Fibroblast of skin of left quadriceps (primary cell): ENCODE results near the gene MAPK14.

ENCODE experiments used
- DNase-seq, 2 experiments: peaks; one replicate each; pipeline ENCODE4 v3.0.0-alpha.2; 2013; ENCODE audit warnings: low read depth in 2 of 2

The MAPK14 gene

GRCh38 chr6:36135053-36135731 is 107.6 kb downstream of the MAPK14 start:
- no peak for DNase-seq

- no peak for DNase-seq
Observed at GRCh38 chr6:36136034-36136433, 108.4 kb downstream of the MAPK14 start.

- DNase-seq = no peak
Observed at GRCh38 chr6:36136551-36136950, 108.9 kb downstream of the MAPK14 start.

- DNase-seq = no peak
Observed at GRCh38 chr6:36138667-36139066, 111.1 kb downstream of the MAPK14 start.

GRCh38 chr6:36139431-36139830 is 111.8 kb downstream of the MAPK14 start:
- no peak for DNase-seq

GRCh38 chr6:36139991-36140710 is 112.5 kb downstream of the MAPK14 start:
- no peak for DNase-seq

GRCh38 chr6:36141091-36141490 is 113.5 kb downstream of the MAPK14 start:
- DNase-seq = no peak

GRCh38 chr6:36141961-36142360 is 114.4 kb downstream of the MAPK14 start:
- DNase-seq = no peak

- no peak for DNase-seq
Observed at GRCh38 chr6:36142971-36143838, 115.6 kb downstream of the MAPK14 start.

- DNase-seq = no peak
Observed at GRCh38 chr6:36145495-36145894, 117.9 kb downstream of the MAPK14 start.

- no peak for DNase-seq
Observed at GRCh38 chr6:36147294-36147693, 119.7 kb downstream of the MAPK14 start.

- DNase-seq = no peak
Observed at GRCh38 chr6:36149476-36149875, 121.9 kb downstream of the MAPK14 start.

GRCh38 chr6:36150283-36150682 is 122.7 kb downstream of the MAPK14 start:
- DNase-seq = no peak

- no peak for DNase-seq
Observed at GRCh38 chr6:36154286-36154685, 126.7 kb downstream of the MAPK14 start.

GRCh38 chr6:36155662-36156061 is 128.1 kb downstream of the MAPK14 start:
- no peak for DNase-seq

- peak in 1 of 2 experiments; percentile 7 for DNase-seq
Observed at GRCh38 chr6:36160147-36160760, 132.6 kb downstream of the MAPK14 start.
